Kidney (tissue), 14 donors: ENCODE measurements around the gene ACAD9. TPM values are rescaled to one million over a fixed set of nuclear protein-coding genes. Genes with fewer than 3 reads are reported as not detected.
"Not testable (repeated sequence)": the region's sequence is repeated elsewhere in the genome, so short reads cannot be mapped to it uniquely, and the experiment has no call there.

Experiments used
- DNase-seq, 5 donors: peaks; one replicate each; pipeline ENCODE4 v3.0.0-alpha.2; 2013 to 2020
- FAIRE-seq: peaks from 2 replicates; lab custom pipeline; 2012; peaks lifted over from hg19 to GRCh38; lab: Jason Lieb, UNC
- H3K27ac ChIP-seq, 2 donors: one replicate each; pipeline ENCODE4 v1.7.0; 2013; ENCODE audit warnings: low read depth in 2 of 2, low read length in 2 of 2, inconsistent platforms in 1 of 2
- H3K27me3 ChIP-seq: one replicate; pipeline ENCODE4 v1.7.1; 2013; ENCODE audit warnings: low read length, inconsistent platforms; ENCODE audit not compliant: control insufficient read depth, insufficient read depth
- H3K36me3 ChIP-seq, 3 donors: one replicate each; pipeline versions ENCODE4 v1.7.0 to v1.7.1; 2013; ENCODE audit warnings: low read length in 3 of 3, control low read depth in 1 of 3, inconsistent platforms in 1 of 3; ENCODE audit not compliant: insufficient read depth in 3 of 3, control insufficient read depth in 2 of 3
- H3K4me1 ChIP-seq, 3 donors: one replicate each; pipeline versions ENCODE4 v1.7.0 to v1.7.1; 2013; ENCODE audit warnings: low read length in 3 of 3, inconsistent platforms in 1 of 3, low read depth in 1 of 3; ENCODE audit not compliant: control insufficient read depth in 2 of 3, insufficient read depth in 2 of 3
- H3K4me3 ChIP-seq, 3 donors: one replicate each; pipeline versions ENCODE4 v1.7.0 to v1.8.1; 2013; ENCODE audit warnings: low read length in 3 of 3, control low read depth in 1 of 3, inconsistent platforms in 1 of 3
- H3K9ac ChIP-seq, 3 donors: one replicate each; pipeline versions ENCODE4 v1.7.0 to v1.7.1; 2013; ENCODE audit warnings: low read length in 3 of 3, control low read depth in 1 of 3, inconsistent platforms in 1 of 3
- H3K9me3 ChIP-seq, 3 donors: one replicate each; pipeline versions ENCODE4 v1.7.0 to v1.7.1; 2013; ENCODE audit warnings: low read length in 3 of 3, control low read depth in 1 of 3, inconsistent platforms in 1 of 3; ENCODE audit not compliant: control insufficient read depth in 2 of 3, insufficient read depth in 1 of 3
- CTCF ChIP-seq: IDR thresholded peaks from 3 replicates; pipeline ENCODE4 v1.5.1; 2012; ENCODE audit warnings: mild to moderate bottlenecking, moderate library complexity, borderline replicate concordance; ENCODE audit not compliant: insufficient read depth; ENCODE audit errors: extremely low read depth
- intact Hi-C: fragments of 100-400 bp; cut with DNase I; formaldehyde crosslinking; loops from one replicate; pipeline ENCODE4 v1.11.1; 2022
- polyA plus RNA-seq: library from polyadenylated mRNA; stranded (reverse); fragments of 350-450 nt; fragmentation: Illumina TruSeq; extraction: RNeasy Lipid Tissue Mini Kit (QIAGEN cat#74804); gene quantifications from one replicate; pipeline ENCODE4 v1.2.3, GENCODE V29; 2014; ENCODE audit warnings: low read depth, low replicate concordance; ENCODE audit not compliant: insufficient read depth
- total RNA-seq: library from RNA; stranded (reverse); fragmentation: NEBNext Ultra II Directional; extraction: Animal tissue kit (Norgen Biotek cat#: 25700); gene quantifications from one replicate; pipeline ENCODE4 v1.2.1, GENCODE V29; 2021
- donor health status: control.
- donor health status: control.
- donor health status: control.
- donor health status: control.
- donor health status: control.
- donor health status: DM: yes; HTN: yes; CAD: no.
- donor health status: Normal renal cell carcinoma (clear cell type).

Gene ACAD9
- total and polyA plus RNA-seq, 2 donors from 2014 or later: 36.2 to 50.2 TPM

GRCh38 chr3:128879991-128880390 is 571 bp downstream of the ACAD9 start:
- FAIRE-seq: no peak

GRCh38 chr3:128880455-128880854 is 1.0 kb downstream of the ACAD9 start:
- intact Hi-C loops, H3K9ac ChIP-seq, H3K27me3 ChIP-seq, FAIRE-seq, H3K36me3 ChIP-seq, H3K9me3 ChIP-seq, H3K27ac ChIP-seq, DNase-seq: not testable (repeated sequence)
- Histone ChIP-seq H3K4me3 (peak overlapping the region; percentile 68 to 96 (median 89)), H3K4me1 (peaks cover 0 to 18% (median 10%) of the 10 kb centered on the region in 3 donors)

More at GRCh38 chr3:128879991-128880390, 571 bp downstream of the ACAD9 start:
- H3K9ac ChIP-seq: peak overlapping the region; percentile 87 to 96 (median 89)
- H3K36me3 ChIP-seq: peaks cover 0 to 1% (median 0%) of the 10 kb centered on the region in 3 donors
- DNase-seq: no peak
- H3K27me3 ChIP-seq: no peaks in the 10 kb centered on the region
- peak overlapping the region; percentile 85 to 86 for H3K27ac ChIP-seq
- H3K9me3 ChIP-seq: no peaks in the 10 kb centered on the region
- H3K4me1 ChIP-seq: peaks cover 0 to 18% (median 10%) of the 10 kb centered on the region in 3 donors
- no peak for TF ChIP-seq CTCF
- peak overlapping the region; percentile 68 to 96 (median 89) for H3K4me3 ChIP-seq
- intact Hi-C loops: no loop called here

- intact Hi-C loops: no loop called here
- DNase-seq (no peak), FAIRE-seq (no peak)
- no peak overlapping the region for H3K4me3 ChIP-seq
- H3K27me3 ChIP-seq: no peaks in the 10 kb centered on the region
- no peak for TF ChIP-seq CTCF
- H3K36me3 ChIP-seq: peaks cover 0 to 3% (median 0%) of the 10 kb centered on the region in 3 donors
- no peak overlapping the region for H3K9ac ChIP-seq
- no peaks in the 10 kb centered on the region for H3K9me3 ChIP-seq
- H3K4me1 ChIP-seq: peaks cover 0 to 18% (median 10%) of the 10 kb centered on the region in 3 donors
- H3K27ac ChIP-seq: no peak overlapping the region
Measured at GRCh38 chr3:128881576-128881975, 2.2 kb downstream of the ACAD9 start.

GRCh38 chr3:128882719-128883118 is 3.3 kb downstream of the ACAD9 start:
- peaks cover 0 to 18% (median 10%) of the 10 kb centered on the region in 3 donors for H3K4me1 ChIP-seq

More at GRCh38 chr3:128882719-128883118, 3.3 kb downstream of the ACAD9 start:
- TF ChIP-seq CTCF: no peak
- FAIRE-seq (no peak), DNase-seq (no peak)
- H3K4me3 ChIP-seq: no peak overlapping the region
- no peaks in the 10 kb centered on the region for H3K27me3 ChIP-seq
- H3K36me3 ChIP-seq: peaks cover 0 to 7% (median 0%) of the 10 kb centered on the region in 3 donors
- H3K9ac ChIP-seq: no peak overlapping the region
- H3K9me3 ChIP-seq: no peaks in the 10 kb centered on the region
- intact Hi-C loops: no loop called here
- no peak overlapping the region for H3K27ac ChIP-seq
